Limb (tissue), 2 donors: ENCODE results near the gene USP43.

Experiments
- DNase-seq, 2 donors: peaks; one replicate each; pipeline ENCODE4 v3.0.0-alpha.2; 2016; ENCODE audit errors: extremely low spot score in 2 of 2

USP43 gene

GRCh38 chr17:9776911-9777310 is 131.6 kb downstream of the USP43 start:
- DNase-seq, result no peak
